GM18907 (cell line): ENCODE data around the gene TTC12.
"Not testable (repeated sequence)": the region's sequence is repeated elsewhere in the genome, so short reads cannot be mapped to it uniquely, and the experiment has no call there.

Source experiments
- ATAC-seq: cut with Tn5 transposase; IDR thresholded peaks from one replicate; pipeline ENCODE4 v1.9.1; 2021; ENCODE audit warnings: mild to moderate bottlenecking, moderate library complexity; ENCODE audit not compliant: unreplicated experiment

Gene TTC12

GRCh38 chr11:113286009-113286408, 28.4 kb upstream of the TTC12 start:
- ATAC-seq = no peak

DNA sequence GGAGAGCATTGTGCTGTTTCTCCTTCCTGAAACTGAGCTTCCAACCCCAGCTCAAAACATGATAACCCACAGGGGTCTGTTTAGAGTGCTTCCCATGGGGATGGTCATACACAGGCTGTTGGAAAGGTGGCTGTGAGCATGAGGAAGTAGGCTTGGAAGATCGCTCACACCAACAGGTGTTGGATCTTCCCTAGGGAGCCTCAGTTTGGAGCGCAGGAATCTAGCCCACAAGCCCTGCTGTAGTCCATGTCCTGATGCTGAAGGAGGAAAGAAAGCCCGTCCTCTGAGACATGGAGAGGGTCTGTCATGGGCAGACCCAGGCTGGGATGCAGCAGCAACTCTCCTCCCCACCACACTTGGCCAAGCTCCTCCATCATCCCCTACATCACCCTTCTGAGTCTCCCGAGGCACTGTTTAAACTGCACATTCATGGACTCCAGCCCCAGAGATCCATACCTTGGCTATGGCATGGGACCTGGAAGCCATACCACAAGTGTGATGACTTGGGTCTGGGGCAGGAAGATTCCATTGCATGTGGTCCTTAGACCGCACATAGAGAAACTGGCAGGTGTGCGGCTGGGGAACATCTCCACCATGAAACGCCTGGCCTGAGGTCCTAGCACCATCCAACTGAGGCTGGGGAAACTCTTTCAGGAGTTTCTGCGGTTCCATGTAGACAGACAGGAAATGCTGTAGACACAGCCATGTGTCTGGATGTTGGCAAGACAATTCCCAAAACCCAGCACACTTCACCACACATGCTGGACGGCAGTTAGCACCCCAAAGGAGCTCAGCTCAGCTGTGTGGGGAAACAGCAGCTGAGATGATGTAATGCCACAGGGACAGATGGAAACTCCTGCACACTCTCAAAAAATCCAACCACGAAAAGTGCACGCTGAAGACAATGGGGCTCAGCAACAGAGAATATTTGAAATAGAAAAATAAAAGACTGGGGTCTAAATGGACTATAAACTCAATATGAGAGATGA, 27.6 kb upstream of the TTC12 start:
- no peak for ATAC-seq

DNA sequence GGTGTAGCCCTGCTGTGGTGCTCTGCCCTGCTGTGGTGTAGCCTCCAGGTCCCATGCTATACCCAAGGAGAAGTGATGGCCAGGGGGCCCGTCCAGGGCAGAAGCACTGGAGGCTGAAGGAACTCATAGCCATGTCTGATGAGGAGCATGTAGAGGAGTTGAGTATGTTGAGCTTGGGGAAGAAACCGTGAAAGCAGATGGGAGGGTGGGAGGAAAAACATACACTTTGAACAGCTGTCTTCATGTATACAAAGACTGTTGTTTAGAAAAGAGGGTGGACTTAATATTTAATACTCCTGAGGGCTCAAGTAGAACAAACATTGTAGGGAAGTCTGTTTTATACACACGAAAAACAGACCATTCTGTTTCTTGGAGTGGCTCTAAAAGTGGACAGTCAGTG, 26.6 kb upstream of the TTC12 start:
- ATAC-seq = no peak

GRCh38 chr11:113288286-113288863, 26.0 kb upstream of the TTC12 start:
- ATAC-seq = no peak

DNA sequence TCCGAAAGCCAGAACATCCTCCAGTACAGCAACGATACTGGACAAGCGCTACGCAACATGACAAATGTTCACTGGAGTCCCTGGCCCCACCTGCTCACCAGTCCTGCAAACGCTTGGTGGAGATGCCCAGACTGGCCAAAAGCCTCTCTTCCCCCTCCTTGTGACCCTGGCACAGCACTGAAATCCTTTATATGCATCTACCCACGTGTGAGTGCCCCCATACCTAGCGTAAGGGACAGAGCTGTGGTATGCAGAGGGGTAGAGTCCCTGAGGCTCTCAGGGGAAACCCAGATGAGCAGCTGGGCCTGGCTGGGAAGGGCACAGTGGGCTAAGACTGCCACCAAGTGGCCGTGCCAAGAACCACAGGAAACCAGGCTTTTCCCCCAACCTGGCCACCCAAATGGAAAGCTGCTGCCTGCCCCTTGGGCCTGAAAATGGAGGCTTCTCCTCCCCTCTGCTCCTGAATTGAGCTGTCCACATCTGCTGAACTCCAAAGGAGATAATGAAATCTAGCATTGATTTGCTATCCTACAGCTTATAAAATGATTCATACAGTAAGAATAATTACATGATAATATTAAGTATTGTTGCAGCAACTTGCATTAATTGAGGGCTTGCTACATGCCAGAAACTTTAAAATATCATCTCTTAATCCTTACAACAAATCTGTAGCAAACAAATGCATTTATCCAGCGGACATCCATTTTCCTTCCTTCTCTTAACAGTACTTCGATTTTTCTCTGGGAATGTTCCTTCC, 24.8 kb upstream of the TTC12 start:
- peak; percentile 95 for ATAC-seq

DNA sequence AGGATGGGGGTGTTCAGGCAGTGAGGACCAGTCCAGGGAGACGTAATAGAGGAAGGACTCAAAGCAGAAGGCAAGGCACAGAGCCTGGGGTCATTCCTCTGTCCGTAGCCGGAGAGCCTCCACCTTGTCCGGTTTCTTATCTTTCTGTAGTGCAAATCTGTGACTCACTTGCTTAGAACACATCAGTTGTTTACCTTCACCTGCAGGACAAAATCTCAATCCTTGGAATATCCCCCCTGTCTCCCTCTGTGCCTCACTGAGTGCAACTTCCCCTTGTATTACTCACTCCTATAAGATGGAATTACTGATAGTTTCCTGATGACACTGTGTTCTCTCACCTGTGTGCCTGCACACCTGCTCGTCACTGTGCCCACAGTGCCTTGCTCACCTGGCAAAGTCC, 20.4 kb upstream of the TTC12 start:
- ATAC-seq = no peak

DNA sequence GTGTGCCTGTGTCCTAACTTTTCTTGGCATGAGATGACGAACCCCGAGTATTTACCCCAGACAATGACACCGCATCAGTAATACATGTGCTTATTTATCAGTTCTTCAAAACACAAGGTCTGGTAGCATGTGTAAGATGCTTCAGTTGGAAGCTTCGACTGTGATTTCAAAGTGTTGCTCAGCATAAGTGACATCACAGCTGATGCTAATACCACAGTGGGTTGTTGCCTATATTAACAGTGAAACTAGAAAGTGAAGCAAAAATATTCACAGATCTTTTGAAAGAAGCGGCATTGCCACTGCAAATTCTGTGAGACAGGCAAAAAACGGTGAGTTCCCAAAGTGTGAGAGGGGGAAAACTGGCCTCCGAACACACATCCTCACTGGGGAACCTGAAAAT, 18.4 kb upstream of the TTC12 start:
- ATAC-seq = no peak

- ATAC-seq = no peak
These were observed 17.8 kb upstream of the TTC12 start for GRCh38 chr11:113296447-113297205.

DNA sequence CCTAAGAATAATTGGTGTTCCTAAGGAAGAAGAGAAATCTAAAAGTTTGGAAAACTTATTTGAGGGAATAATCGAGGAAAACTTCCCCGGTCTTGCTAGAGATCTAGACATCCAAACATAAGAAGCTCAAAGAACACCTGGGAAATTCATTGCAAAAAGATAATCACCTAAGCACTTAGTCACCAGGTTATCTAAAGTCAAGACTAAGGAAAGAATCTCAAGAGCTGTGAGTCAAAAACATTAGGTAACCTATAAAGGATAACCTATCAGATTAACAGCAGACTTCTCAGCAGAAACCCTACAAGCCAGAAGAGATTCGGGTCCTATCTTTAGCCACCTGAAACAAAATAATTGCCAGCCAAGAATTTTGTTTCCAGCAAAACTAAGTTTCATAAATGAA, 15.9 kb upstream of the TTC12 start:
- ATAC-seq = not testable (repeated sequence)

- no peak for ATAC-seq
These were observed 9.5 kb upstream of the TTC12 start for GRCh38 chr11:113304916-113305315.

- peak; percentile 80 for ATAC-seq
These were observed 8.7 kb upstream of the TTC12 start for GRCh38 chr11:113305440-113306336.

DNA sequence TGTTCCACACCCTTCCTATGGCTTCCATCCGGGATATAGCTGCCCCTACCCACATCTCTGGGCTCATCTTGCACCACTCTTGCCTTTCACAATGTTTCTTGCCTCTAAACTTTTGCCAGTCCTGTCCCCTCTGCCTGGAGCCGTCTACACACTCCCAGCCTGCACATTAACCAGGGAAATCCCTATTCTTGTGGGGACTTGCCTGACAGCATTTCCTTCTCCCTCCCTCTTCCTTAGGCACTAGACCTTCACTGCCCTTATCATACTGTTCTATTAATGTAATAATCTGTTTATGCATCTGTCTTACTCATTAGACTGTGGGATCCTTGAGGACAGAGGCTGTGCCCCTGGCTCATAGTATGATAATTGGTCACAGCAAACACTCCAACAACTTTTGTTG, 5.8 kb upstream of the TTC12 start:
- ATAC-seq = no peak

GRCh38 chr11:113311536-113311935, 2.8 kb upstream of the TTC12 start:
- no peak for ATAC-seq

- ATAC-seq = no peak
These were observed 782 bp upstream of the TTC12 start for GRCh38 chr11:113313601-113314000.

DNA sequence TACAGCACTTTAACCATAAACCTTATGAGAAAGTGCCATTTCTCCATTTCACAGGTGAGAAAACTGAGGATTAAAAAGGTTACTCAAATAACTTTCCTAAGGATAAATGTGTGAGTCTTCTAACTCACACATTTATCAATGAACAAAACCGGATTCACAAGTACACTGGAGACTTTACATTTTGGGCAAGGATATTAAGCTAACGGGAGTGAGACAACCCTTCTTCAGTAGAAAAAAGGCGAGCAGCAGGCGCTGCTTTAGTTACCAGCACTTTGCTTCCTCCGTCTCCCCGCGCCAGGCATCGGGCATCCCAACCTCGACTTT, 356 bp upstream of the TTC12 start:
- ATAC-seq = no peak

DNA sequence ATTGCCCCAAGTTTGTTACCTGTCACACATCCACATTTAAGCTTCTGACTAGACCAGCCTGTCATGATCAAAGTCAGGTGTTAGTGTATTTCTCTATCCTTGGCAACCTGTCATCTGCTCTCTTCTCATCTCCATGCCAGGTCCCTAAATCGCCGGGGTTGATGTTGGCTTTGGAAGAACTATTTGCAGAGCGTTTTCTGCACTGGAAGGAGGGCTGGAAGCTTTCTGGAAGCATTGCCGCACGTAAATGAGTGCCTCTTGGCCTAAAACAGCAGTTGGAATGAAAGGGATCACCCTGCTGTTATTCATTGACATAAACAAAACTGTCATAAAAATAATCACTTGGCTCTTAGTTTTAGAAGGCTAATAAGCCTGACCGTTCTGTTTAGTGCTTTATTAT, 1.4 kb downstream of the TTC12 start:
- ATAC-seq = no peak

DNA sequence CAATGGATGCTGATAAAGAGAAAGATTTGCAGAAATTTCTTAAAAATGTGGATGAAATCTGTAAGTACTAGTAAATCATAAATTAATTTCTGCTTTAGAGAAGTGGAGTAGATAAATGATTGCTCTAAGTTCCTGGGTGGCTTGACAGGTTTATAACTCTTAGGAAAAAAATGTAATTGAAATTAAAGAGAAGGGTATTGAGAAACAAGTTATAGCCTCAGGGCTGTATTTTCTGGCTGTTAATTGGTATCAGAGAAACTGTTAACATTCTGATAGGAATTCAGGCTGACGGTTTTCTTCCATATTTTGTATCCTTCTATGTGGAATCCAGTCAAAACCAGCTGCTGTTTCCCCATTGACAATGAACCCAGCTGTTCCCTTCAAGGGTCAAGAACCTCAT, 1.9 kb downstream of the TTC12 start:
- no peak for ATAC-seq

DNA sequence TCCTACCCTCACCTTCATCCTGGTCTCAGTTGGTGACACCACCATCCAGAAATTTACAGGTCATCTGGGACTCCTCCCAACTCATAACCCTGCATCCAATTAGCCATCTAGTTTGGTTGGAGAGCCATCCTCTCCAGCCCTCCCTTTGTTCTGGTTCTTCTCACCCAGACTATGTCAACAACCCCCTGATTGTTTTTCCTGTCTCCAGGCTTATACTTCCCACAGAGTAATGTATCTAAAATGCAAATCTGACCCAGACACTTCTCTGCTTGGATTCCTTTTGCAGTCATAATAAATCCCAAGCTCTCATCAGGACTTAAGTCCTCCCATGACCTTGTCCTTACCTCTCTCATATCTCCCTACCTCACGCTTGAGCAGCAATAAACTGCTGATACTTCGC, 3.0 kb downstream of the TTC12 start:
- ATAC-seq = no peak

DNA sequence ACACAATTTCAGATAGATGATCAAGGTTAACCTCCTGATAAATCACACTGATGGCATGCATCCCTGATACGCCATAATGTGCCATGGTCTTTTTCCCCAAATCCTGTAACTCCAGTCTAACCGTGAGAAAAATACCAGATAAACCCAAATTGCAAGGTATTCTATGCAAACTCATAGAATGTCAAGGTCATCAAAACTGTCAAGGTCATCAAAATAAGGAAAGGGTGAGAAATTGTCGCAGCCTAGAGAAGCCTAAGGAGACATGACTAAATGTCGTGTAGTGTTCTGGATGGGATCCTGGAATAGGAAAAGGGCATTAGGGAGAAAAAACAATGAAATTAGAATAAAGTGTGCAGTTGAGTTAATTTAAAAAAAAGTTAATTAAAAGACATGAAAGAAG, 4.7 kb downstream of the TTC12 start:
- no peak for ATAC-seq

DNA sequence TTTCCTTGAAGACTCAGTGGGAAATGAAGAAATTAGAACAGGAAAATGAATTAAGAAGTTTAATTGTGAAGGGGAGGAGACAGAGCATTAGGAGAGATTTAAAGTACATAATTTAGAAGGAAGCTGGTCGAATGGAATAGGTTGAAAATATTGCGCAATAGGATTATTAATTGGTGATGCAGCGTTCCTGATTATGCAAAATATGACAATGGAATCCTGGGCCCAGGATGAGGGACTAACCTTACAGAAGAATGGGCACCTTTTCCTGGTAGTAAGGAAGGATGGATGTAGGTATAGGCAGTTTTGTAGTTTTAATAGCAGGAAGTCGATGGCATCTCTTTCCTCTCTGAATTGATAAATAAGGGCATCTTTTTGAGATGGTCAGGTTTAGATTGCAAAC, 7.8 kb downstream of the TTC12 start:
- no peak for ATAC-seq
